Fibroblast of lung (primary cell): ENCODE results near the gene HSF5. TPM values are rescaled to one million over a fixed set of nuclear protein-coding genes. Genes with fewer than 3 reads are reported as not detected.

ENCODE experiments used
- DNase-seq, 2 donors: peaks; one replicate each; pipeline versions ENCODE4 v3.0.0 to v3.0.0-alpha.2; 2010; ENCODE audit warnings: low read depth in 2 of 2
- H2AFZ ChIP-seq: 2 replicates; pipeline ENCODE4 v1.5.1; 2012; ENCODE audit warnings: low read length, control low read depth, inconsistent platforms
- H3K27ac ChIP-seq: 2 replicates; pipeline ENCODE4 v1.5.1; 2011; ENCODE audit warnings: low read length, control low read depth; ENCODE audit not compliant: insufficient read depth
- H3K27me3 ChIP-seq: 2 replicates; pipeline ENCODE4 v1.5.1; 2011; ENCODE audit warnings: mild to moderate bottlenecking, low read length; ENCODE audit not compliant: control insufficient read depth, insufficient read depth
- H3K36me3 ChIP-seq: 2 replicates; pipeline ENCODE4 v1.5.1; 2011; ENCODE audit warnings: low read length; ENCODE audit not compliant: control insufficient read depth, insufficient read depth
- H3K4me1 ChIP-seq: 2 replicates; pipeline ENCODE4 v1.5.1; 2011; ENCODE audit warnings: low read length; ENCODE audit not compliant: control insufficient read depth, insufficient read depth; ENCODE audit errors: extremely low read depth
- H3K4me2 ChIP-seq: 2 replicates; pipeline ENCODE4 v1.5.1; 2011; ENCODE audit warnings: low read length, control low read depth; ENCODE audit not compliant: insufficient read depth; ENCODE audit errors: extremely low read depth
- H3K4me3 ChIP-seq, 4 experiments: fragments of 200-600 bp in 1 of 4; sonication (generic) in 1 of 4; replicated peaks in 1 of 4; 2 replicates each; pipeline ENCODE4 v1.5.1; 2011 to 2016; ENCODE audit warnings: low read length in 4 of 4, low read depth in 3 of 4, mild to moderate bottlenecking in 3 of 4, control low read depth in 2 of 4, inconsistent platforms in 1 of 4, mixed read lengths in 1 of 4; ENCODE audit not compliant: insufficient read depth in 1 of 4; ENCODE audit errors: control extremely low read depth in 1 of 4
- H3K79me2 ChIP-seq: 2 replicates; pipeline ENCODE4 v1.5.1; 2012; ENCODE audit warnings: mild to moderate bottlenecking, low read length, inconsistent platforms; ENCODE audit not compliant: control insufficient read depth, insufficient read depth
- H3K9ac ChIP-seq: 2 replicates; pipeline ENCODE4 v1.5.1; 2011; ENCODE audit warnings: mild to moderate bottlenecking, low read length, control low read depth; ENCODE audit not compliant: insufficient read depth
- H3K9me3 ChIP-seq: 2 replicates; pipeline ENCODE4 v1.5.1; 2012; ENCODE audit warnings: low read depth, low read length; ENCODE audit not compliant: control insufficient read depth, insufficient read depth
- H4K20me1 ChIP-seq: 2 replicates; pipeline ENCODE4 v1.5.1; 2011; ENCODE audit warnings: low read length; ENCODE audit not compliant: control insufficient read depth, insufficient read depth; ENCODE audit errors: extremely low read depth
- EZH2 ChIP-seq: IDR thresholded peaks from 2 replicates; pipeline ENCODE4 v1.5.1; 2012; ENCODE audit warnings: low read length, control low read depth, mild to moderate bottlenecking; ENCODE audit errors: missing control alignments
- polyA plus RNA-seq, 2 donors: library from polyadenylated mRNA; depleted of rRNA in 1 of 2; stranded (reverse) in 1 of 2; unstranded in 1 of 2; fragments of >200 nt; gene quantifications; 2 replicates each; pipeline ENCODE4 v1.2.1, GENCODE V29; 2011 to 2012; ENCODE audit warnings: missing spikeins in 1 of 2
- total RNA-seq: library from RNA; depleted of rRNA; stranded (reverse); fragments of >200 nt; gene quantifications from 2 replicates; pipeline ENCODE4 v1.2.1, GENCODE V29; 2014
- TF ChIP-seq, protein P1 (sequence below), 2 donors: IDR thresholded peaks in 1 of 2; conservative IDR thresholded peaks in 1 of 2; 1 replicate in 1 of 2; 2 replicates in 1 of 2; pipeline ENCODE4 v1.5.1; 2011 to 2012; ENCODE audit warnings: low read length in 2 of 2, control low read depth in 1 of 2, inconsistent platforms in 1 of 2, low read depth in 1 of 2, mild to moderate bottlenecking in 1 of 2

Gene HSF5
- total and polyA plus RNA-seq, 2 donors (not counting 1 experiment from before 2014, with no cell fraction given): under 0.01 TPM; not detected in 1

DNA sequence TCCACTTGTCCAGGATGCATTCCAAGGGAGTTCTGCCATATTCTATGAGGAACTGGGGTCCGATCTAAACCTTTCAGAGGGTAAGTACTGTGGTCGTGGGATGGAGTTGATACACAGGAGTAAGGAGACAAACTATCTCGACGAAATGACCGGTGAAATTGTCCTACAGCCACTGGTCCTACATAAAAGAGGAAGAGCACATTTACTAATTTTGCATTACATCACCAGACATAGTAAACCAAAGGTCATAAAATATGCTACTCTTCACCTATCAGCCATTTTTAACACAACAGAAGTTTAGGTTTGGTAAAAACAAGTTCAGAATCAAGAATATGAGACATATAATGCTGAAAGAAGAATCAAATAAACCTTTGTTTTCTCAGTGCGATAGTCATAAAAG is 8.1 kb downstream of the HSF5 start:
- no peaks in the 10 kb centered on the region for H3K36me3 ChIP-seq
- DNase-seq: no peak
- H3K9me3 ChIP-seq: no peaks in the 10 kb centered on the region
- H3K27me3 ChIP-seq: no peaks in the 10 kb centered on the region
- H3K4me1 ChIP-seq: no peaks in the 10 kb centered on the region
- TF ChIP-seq, protein P1, sequence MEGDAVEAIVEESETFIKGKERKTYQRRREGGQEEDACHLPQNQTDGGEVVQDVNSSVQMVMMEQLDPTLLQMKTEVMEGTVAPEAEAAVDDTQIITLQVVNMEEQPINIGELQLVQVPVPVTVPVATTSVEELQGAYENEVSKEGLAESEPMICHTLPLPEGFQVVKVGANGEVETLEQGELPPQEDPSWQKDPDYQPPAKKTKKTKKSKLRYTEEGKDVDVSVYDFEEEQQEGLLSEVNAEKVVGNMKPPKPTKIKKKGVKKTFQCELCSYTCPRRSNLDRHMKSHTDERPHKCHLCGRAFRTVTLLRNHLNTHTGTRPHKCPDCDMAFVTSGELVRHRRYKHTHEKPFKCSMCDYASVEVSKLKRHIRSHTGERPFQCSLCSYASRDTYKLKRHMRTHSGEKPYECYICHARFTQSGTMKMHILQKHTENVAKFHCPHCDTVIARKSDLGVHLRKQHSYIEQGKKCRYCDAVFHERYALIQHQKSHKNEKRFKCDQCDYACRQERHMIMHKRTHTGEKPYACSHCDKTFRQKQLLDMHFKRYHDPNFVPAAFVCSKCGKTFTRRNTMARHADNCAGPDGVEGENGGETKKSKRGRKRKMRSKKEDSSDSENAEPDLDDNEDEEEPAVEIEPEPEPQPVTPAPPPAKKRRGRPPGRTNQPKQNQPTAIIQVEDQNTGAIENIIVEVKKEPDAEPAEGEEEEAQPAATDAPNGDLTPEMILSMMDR (conservative IDR thresholded peaks at IDR 0.05 in 1 of 2, IDR thresholded peaks at IDR 0.05 in 1 of 2; ENCODE audit: low read depth in 1 of 2, low read length in 2 of 2): no peak
- TF ChIP-seq EZH2: no peak
- H3K4me3 ChIP-seq: no peak overlapping the region
- no peaks in the 10 kb centered on the region for H3K79me2 ChIP-seq
- no peaks in the 10 kb centered on the region for H4K20me1 ChIP-seq
- H3K4me2 ChIP-seq: no peak overlapping the region
- no peak overlapping the region for H3K27ac ChIP-seq
- H2AFZ ChIP-seq: no peak overlapping the region
- H3K9ac ChIP-seq: no peak overlapping the region

DNA sequence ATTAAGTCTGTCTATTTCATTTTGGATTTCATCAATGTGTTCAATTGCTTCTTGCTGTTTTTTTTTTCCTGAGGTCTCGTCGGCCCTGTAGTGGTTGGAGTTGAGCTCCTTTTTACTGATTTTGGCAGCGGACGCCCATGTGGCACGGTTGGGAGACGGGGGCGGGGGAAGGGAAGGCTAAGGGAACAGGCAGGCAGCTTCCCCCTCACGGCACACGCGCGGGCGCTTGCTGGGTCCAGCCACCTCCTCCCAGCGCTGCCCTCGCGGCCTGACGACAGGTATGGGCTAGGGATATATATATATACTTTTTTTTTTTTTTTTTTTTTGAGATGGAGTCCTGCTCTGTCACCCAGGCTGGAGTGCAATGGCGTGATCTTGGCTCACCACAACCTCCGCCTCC is 11.4 kb downstream of the HSF5 start:
- no peaks in the 10 kb centered on the region for H4K20me1 ChIP-seq
- TF ChIP-seq, protein P1 (conservative IDR thresholded peaks at IDR 0.05 in 1 of 2, IDR thresholded peaks at IDR 0.05 in 1 of 2; ENCODE audit: low read depth in 1 of 2, low read length in 2 of 2): no peak
- TF ChIP-seq EZH2: no peak

DNA sequence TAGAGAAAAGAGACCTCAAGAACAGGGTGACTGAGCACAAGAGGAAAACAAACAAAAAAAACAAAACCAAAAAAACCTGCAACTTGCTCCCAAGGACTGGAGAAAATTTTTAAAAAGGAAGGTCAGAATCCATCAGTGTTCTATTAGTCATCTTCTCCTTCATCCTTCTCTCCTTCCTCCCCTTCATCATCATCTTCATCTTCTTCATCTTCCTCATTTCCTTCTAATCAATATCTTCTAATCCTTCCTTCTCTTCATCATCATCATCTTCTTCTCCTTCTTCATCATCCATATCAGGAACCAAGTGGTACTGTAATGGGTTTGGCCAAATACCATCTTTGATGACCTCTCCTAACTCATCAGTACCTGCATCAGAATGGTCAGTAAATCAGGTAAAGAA is 12.2 kb downstream of the HSF5 start:
- H4K20me1 ChIP-seq: no peaks in the 10 kb centered on the region
- no peaks in the 10 kb centered on the region for H3K36me3 ChIP-seq
- no peak overlapping the region for H3K27ac ChIP-seq
- no peaks in the 10 kb centered on the region for H3K9me3 ChIP-seq
- no peak overlapping the region for H3K4me3 ChIP-seq
- H3K4me2 ChIP-seq: no peak overlapping the region
- H2AFZ ChIP-seq: no peak overlapping the region
- H3K9ac ChIP-seq: no peak overlapping the region
- DNase-seq: no peak
- no peaks in the 10 kb centered on the region for H3K79me2 ChIP-seq
- no peak for TF ChIP-seq EZH2
- TF ChIP-seq, protein P1 (conservative IDR thresholded peaks at IDR 0.05 in 1 of 2, IDR thresholded peaks at IDR 0.05 in 1 of 2; ENCODE audit: low read depth in 1 of 2, low read length in 2 of 2): no peak
- no peaks in the 10 kb centered on the region for H3K27me3 ChIP-seq
- no peaks in the 10 kb centered on the region for H3K4me1 ChIP-seq

More for the DNA sequence above, 11.4 kb downstream of the HSF5 start:
- Histone ChIP-seq H3K9ac (no peak overlapping the region), H3K4me2 (no peak overlapping the region), H3K36me3 (no peaks in the 10 kb centered on the region), H3K9me3 (no peaks in the 10 kb centered on the region), H3K27ac (no peak overlapping the region), H3K4me3 (no peak overlapping the region), H3K27me3 (no peaks in the 10 kb centered on the region), H2AFZ (no peak overlapping the region), H3K4me1 (no peaks in the 10 kb centered on the region), H3K79me2 (no peaks in the 10 kb centered on the region)
- DNase-seq: no peak
